CD4-positive, alpha-beta T cell treated with Interleukin-17A for 1 hour (primary cell): ENCODE measurements around the gene FADS6.

ENCODE experiments used
- DNase-seq: peaks from one replicate; pipeline ENCODE4 v3.0.0-alpha.2; 2020

FADS6 gene

GRCh38 chr17:74851612-74852236 lies 41.7 kb downstream of the FADS6 start:
- no peak for DNase-seq

GRCh38 chr17:74850914-74851313 lies 42.5 kb downstream of the FADS6 start:
- no peak for DNase-seq

- no peak for DNase-seq
Measured at GRCh38 chr17:74850310-74850709, 43.1 kb downstream of the FADS6 start.

- DNase-seq, result no peak
Measured at GRCh38 chr17:74848656-74849399, 44.6 kb downstream of the FADS6 start.

GRCh38 chr17:74846621-74847020 lies 46.8 kb downstream of the FADS6 start:
- DNase-seq, result no peak

DNA sequence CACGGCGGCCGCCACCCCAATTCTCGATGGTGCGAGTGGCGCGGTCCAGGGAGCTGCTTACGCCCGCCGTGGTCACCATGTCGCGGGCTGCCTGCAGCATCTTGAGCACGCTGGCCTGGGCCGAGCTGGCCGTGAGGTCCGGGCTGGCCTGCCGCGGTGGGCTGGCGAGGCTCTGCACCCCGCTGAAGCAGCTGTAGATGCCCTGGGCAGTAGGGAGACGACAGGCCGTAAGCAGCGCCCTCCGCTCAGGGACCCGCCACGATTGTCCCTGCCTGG lies 50.1 kb downstream of the FADS6 start:
- DNase-seq, result no peak

DNA sequence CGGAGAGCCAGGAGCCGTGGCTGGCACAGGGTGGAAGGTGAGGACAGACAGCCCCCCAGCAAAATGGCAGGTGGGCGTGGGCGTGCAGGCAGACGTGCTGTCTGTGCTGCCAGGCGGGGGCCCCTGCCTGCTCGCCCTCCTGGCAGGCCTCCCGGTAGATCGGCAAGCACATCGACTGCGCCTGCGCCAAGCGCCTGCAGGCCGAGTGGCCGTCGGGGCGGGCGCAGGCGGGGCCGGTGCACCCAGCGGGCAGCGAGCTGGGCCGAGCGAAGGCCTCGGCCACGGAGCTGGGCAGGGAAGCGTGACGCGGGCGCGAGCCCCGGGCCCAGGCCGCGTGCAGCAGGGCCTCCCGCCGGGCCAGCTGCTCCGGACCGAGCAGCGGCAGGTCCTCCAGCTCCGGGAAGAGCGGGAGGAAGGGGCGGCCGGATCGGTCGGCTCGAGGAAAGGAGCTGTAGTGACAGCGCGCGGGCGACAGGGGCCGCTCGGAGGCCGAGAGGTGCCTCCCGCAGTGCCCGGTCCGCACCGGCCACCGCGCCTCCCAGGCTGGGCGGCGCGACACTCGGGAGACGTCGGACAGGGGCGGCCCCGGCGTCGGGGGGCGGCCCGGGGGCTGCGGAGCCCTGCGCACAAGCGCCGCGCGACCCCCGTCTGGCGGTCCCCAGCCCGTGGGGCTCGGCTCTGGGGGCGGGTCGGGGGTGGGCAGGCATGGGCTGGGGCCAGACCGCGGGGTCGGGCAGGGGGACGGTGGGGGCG lies 50.7 kb downstream of the FADS6 start:
- DNase-seq, result no peak

DNA sequence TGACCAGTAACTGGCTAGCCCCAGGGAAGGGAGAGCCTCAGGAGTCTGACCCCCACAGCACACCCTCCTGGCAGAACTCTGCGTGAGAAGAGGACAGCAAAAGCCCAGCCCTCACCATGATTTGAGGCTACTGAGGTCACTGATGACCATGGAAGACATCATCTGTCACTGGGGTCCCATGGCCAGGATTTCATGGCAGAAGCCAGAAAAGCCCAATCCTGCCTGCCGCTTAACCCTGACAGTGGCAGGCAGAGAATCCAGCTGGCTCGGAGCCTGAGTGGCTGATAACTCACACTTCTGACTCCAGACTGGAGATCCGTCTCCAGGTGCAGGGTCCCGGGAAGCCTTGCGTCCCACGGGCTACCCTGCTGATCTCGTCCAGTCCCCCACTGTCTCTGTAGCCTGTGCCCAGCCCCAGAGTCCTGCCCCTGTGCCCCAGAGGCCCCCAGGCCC lies 51.3 kb downstream of the FADS6 start:
- no peak for DNase-seq

GRCh38 chr17:74840989-74841666 lies 52.3 kb downstream of the FADS6 start:
- no peak for DNase-seq

GRCh38 chr17:74839990-74840852 lies 53.2 kb downstream of the FADS6 start:
- DNase-seq, result no peak

- DNase-seq, result no peak
Measured at GRCh38 chr17:74838274-74838673, 55.2 kb downstream of the FADS6 start.

DNA sequence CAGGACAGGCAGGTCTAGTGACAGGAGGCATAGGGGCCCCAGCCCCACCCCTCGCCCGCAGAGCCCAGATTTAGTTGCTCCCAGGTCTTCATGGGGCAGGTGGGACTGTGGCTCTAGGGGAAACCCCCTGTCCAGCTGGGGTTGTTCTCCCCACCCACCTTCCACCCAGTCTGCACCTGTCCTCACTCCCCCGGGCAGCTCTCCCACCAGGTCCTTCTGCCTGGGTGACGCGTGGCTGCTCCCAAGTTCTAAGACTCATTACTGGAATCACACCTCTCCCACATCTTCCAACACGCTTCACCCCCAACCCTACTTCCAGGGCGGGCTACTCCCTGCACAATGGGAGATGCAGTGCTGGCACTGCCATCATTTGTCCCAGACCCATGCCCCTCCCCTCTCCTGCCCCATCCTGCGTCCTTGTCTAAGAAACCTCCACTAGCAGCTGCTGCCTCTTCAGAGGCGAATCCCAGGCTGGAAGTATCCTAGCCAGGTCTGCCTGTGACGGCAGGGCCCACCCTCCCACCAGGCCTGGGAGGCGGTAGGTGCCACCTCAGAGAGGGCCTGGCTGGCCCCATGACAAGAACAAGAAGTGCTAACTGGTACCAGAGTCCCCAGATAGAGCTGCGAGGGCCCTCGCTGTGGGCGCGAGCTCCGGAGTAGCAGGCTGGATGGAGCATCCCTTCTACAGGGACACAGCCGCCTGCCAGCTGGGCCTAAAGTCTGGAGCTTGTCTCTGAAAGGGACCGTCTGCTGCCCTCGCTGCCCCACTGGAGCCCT lies 56.6 kb downstream of the FADS6 start:
- DNase-seq, result no peak

- no peak for DNase-seq
Measured at GRCh38 chr17:74836191-74836590, 57.2 kb downstream of the FADS6 start.

- DNase-seq, result no peak
Measured at GRCh38 chr17:74833501-74834377, 59.7 kb downstream of the FADS6 start.

DNA sequence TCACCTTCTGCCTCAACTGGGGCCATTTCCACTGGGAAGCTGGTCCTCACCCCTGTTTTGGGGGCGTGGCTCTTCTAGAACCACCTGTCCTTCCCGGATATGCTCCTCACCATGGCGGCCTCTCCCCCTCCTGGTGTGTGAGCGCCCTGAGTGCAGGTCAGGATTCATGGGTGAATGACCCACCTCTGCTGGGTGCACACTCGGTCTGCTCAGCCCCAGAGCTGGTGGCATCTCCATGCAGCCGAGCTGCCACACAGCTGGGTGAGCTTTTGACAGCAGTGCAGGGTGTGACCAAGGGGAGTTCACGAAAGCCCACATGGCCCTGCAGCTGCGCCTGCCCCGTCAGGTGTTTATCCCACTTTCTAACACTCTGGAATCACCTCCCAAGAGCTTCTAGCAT lies 61.0 kb downstream of the FADS6 start:
- no peak for DNase-seq

DNA sequence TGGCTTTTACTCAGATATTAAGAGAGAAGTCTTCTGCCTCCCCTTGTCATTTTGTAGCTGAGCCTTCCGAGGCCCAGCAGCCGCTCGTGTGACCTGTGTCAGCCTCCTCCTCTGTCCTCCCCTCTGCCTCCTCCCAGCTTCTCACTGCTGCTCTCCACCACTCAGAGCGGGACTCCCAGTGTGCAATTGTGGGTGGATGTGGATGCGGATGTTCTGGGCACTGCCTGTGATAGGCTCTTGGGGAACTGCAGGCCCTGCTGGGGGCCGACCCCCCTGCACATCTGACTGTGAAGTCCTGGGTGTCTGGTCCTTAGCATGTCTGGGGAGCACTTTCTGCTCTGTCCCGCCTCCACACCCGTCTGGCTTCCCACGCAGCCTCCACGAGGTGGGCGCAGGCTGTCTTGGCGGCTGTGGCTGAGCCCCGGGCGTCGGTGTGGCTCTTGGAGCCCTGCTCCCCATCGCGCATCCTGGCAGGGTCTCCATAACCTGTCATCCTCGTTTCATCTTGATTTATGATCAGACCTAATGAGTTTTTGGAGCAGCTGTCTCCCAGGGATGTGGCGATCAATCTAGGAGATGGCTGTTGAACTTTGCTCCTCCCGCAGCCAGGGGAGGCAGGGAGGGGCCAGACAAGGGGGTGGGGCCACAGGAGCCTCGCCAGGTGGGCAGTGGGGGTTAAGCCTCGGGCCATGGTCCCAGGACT lies 61.8 kb downstream of the FADS6 start:
- DNase-seq, result no peak

GRCh38 chr17:74830861-74831260 lies 62.6 kb downstream of the FADS6 start:
- DNase-seq, result no peak

DNA sequence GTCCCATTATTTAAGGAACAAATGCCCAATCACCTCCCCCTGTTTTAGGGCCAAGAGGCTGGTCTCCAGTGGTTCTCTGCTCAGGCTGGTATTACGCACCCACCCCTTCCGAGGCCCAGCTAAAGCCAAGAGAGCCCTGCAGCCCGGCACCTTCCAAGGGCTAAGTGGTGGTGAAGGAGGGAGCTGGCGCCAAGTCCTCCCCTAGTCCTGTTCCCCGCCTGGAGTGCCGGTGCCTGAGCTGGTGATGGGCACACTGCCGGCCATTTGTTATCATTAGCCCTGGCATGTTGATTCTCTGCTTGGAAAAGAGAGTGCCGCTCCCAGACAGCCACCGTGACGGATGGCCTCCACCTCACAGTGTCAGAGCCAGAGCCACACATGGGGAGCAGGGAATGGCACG lies 65.6 kb downstream of the FADS6 start:
- no peak for DNase-seq
